Activated CD8-positive, alpha-beta T cell treated with anti-CD3 and anti-CD28 coated beads for 36 hours (primary cell): Measurements from ENCODE around the gene TRUB2. TPM values are rescaled to one million over a fixed set of nuclear protein-coding genes. Genes with fewer than 3 reads are reported as not detected.

ENCODE experiments used
- ATAC-seq: fragments of 200-7000 bp; cut with Tn5 transposase; one replicate; pipeline ENCODE4 v1.10.0; 2021; ENCODE audit warnings: mild to moderate bottlenecking, moderate library complexity
- CTCF ChIA-PET: fragments of 350-600 bp; sonication (Branson Sonifier 250); formaldehyde crosslinking; loops from one replicate; lab custom pipeline; 2021; ENCODE audit warnings: antibody characterized with exemption; lab: Charles Lee
- POLR2A ChIA-PET: fragments of 350-600 bp; sonication (Branson Sonifier 250); formaldehyde crosslinking; loops from one replicate; lab custom pipeline; 2021; ENCODE audit warnings: antibody characterized with exemption; lab: Charles Lee
- DNase-seq: peaks from one replicate; pipeline ENCODE4 v3.0.0-alpha.2; 2020
- H3K27ac Mint-ChIP-seq: one replicate; pipeline ENCODE4 v1.8.0; 2021; ENCODE audit warnings: mild to moderate bottlenecking, mixed read lengths
- H3K27me3 Mint-ChIP-seq: one replicate; pipeline ENCODE4 v1.8.0; 2021; ENCODE audit warnings: mixed read lengths
- H3K36me3 Mint-ChIP-seq: one replicate; pipeline ENCODE4 v1.8.0; 2021; ENCODE audit warnings: low read depth, mixed read lengths
- H3K4me1 Mint-ChIP-seq: one replicate; pipeline ENCODE4 v1.8.0; 2021; ENCODE audit warnings: low read depth, mixed read lengths
- H3K4me3 Mint-ChIP-seq: one replicate; pipeline ENCODE4 v1.8.0; 2021; ENCODE audit warnings: mild to moderate bottlenecking, moderate library complexity, mixed read lengths
- H3K9me3 Mint-ChIP-seq: one replicate; pipeline ENCODE4 v1.8.0; 2021; ENCODE audit warnings: mixed read lengths
- CTCF ChIP-seq: fragments of 200-600 bp; IDR thresholded peaks from one replicate; pipeline ENCODE4 v1.8.0; 2022; ENCODE audit warnings: antibody characterized with exemption, mild to moderate bottlenecking
- intact Hi-C: fragments of 100-400 bp; cut with micrococcal nuclease; formaldehyde crosslinking; loops from one replicate; pipeline ENCODE4 v1.10.0; 2022
- total RNA-seq, 2 experiments: library from RNA; stranded (reverse); gene quantifications; one replicate each; pipeline ENCODE4 v1.2.3, GENCODE V29; 2021

The TRUB2 gene
- total RNA-seq, 2 experiments from 2014 or later: 29.7 to 30.1 TPM

- TF ChIP-seq CTCF: no peak
- Mint-ChIP-seq H3K4me1 (no peaks in the 10 kb centered on the region), H3K4me3 (no peak overlapping the region), H3K27ac (no peak overlapping the region), H3K36me3 (peaks cover 18% of the 10 kb centered on the region), H3K27me3 (no peaks in the 10 kb centered on the region), H3K9me3 (no peaks in the 10 kb centered on the region)
- ATAC-seq (no peak), DNase-seq (no peak)
- intact Hi-C loops: no loop called here
- ChIA-PET POLR2A (interaction anchor here (0.7 kb wide), 1 partner anchor 754 kb away, joined by 3 read pairs; no protein-coding TSS in a partner anchor), CTCF (no interaction called here)
Observed at GRCh38 chr9:128258326-128258725, 63.9 kb downstream of the TRUB2 start.

GRCh38 chr9:128257907-128258306, 64.3 kb downstream of the TRUB2 start:
- Mint-ChIP-seq H3K36me3 (peaks cover 18% of the 10 kb centered on the region), H3K27ac (no peak overlapping the region), H3K4me3 (no peak overlapping the region), H3K4me1 (no peaks in the 10 kb centered on the region), H3K27me3 (no peaks in the 10 kb centered on the region), H3K9me3 (no peaks in the 10 kb centered on the region)
- ChIA-PET CTCF (no interaction called here), POLR2A (no interaction called here)
- ATAC-seq (no peak), DNase-seq (no peak)
- intact Hi-C loops: no loop called here
- TF ChIP-seq CTCF: no peak

- DNase-seq (no peak), ATAC-seq (no peak)
- ChIA-PET POLR2A (no interaction called here), CTCF (no interaction called here)
- no peaks in the 10 kb centered on the region for H3K27me3 Mint-ChIP-seq
- TF ChIP-seq CTCF: no peak
- no peak overlapping the region for H3K4me3 Mint-ChIP-seq
- H3K36me3 Mint-ChIP-seq: peaks cover 14% of the 10 kb centered on the region
- no peaks in the 10 kb centered on the region for H3K9me3 Mint-ChIP-seq
- intact Hi-C loops: no loop called here
- H3K4me1 Mint-ChIP-seq: no peaks in the 10 kb centered on the region
- H3K27ac Mint-ChIP-seq: no peak overlapping the region
Observed at GRCh38 chr9:128257086-128257825, 65.0 kb downstream of the TRUB2 start.

Other genes with a start within 250 kb of the TRUB2 start
- 10 to 100 TPM; 40.8 to 49.5 TPM for gene PTGES2, start 194.7 kb downstream of the TRUB2 start, total RNA-seq
- not detected for gene LCN2, start 173.0 kb downstream of the TRUB2 start, total RNA-seq
- gene BBLN, start 162.2 kb downstream of the TRUB2 start, total RNA-seq: 100 to 1,000 TPM; 127 to 132 TPM
- 10 to 100 TPM; 75.7 to 77.1 TPM for gene CIZ1, start 130.9 kb downstream of the TRUB2 start, total RNA-seq
- gene DNM1, start 119.1 kb downstream of the TRUB2 start, total RNA-seq: under 1 TPM; 0.36 to 0.59 TPM
- gene GOLGA2, start 46.4 kb downstream of the TRUB2 start, total RNA-seq: 10 to 100 TPM; 29.8 to 34.6 TPM
- gene SWI5, start 46.2 kb downstream of the TRUB2 start, total RNA-seq: 10 to 100 TPM; 12.4 to 13.3 TPM
- gene COQ4, start 392 bp upstream of the TRUB2 start, total RNA-seq: 10 to 100 TPM; 31.9 to 33.5 TPM
- gene SLC27A4, start 18.1 kb upstream of the TRUB2 start, total RNA-seq: 10 to 100 TPM; 10.5 to 11.2 TPM
- 10 to 100 TPM; 56.3 to 60.2 TPM for gene URM1, start 48.9 kb upstream of the TRUB2 start, total RNA-seq
- gene CERCAM, start 98.4 kb upstream of the TRUB2 start, total RNA-seq: 1 to 10 TPM; 3.3 to 3.5 TPM
- 10 to 100 TPM; 79.3 to 83.6 TPM for gene ODF2, start 133.6 kb upstream of the TRUB2 start, total RNA-seq
- 10 to 100 TPM; 46.8 to 48.2 TPM for gene GLE1, start 182.3 kb upstream of the TRUB2 start, total RNA-seq
- 100 to 1,000 TPM; 178 to 183 TPM for gene SPTAN1, start 230.1 kb upstream of the TRUB2 start, total RNA-seq